GM21723 (cell line): ENCODE measurements around the gene ZNF512B.

Source experiments
- ATAC-seq: cut with Tn5 transposase; IDR thresholded peaks from one replicate; pipeline ENCODE4 v1.9.1; 2021; ENCODE audit warnings: mild to moderate bottlenecking, moderate library complexity; ENCODE audit not compliant: unreplicated experiment

ZNF512B gene

DNA sequence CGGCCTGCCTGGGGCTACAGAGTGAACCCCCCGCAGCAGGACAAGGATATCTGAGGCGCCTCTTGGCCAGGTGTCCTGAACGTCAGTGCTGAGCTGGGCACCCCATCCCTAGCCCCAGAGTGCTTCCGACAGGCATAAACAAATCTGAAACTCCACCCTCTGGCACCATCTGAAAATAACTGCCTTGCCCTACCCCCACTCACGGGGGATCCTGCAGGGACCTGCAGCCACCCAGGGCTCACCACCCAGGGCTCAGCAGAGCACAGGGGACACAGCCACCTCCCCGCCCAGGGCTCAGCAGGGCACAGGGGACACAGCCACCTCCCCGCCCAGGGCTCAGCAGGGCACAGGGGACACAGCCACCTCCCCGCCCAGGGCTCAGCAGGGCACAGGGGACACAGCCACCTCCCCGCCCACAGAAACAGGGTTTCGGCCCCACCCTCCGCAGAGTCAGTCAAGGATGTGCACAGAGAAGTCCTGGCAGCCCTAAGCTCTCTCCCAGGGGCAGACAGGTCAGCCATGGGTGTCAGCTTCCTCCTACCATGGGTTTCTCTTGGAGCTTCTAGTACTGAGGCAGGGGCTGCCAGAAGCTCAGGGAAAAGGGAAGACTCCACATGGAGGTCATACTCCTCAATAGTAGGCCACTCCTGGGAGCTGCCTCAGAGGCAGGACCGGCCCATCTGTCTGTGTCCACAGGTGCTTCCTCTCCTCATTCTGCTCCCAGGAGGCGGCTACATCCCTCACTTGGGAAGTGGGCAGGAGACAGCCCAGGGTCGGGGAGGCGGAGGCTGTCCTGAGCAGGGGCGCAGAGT lies 18.1 kb downstream of the ZNF512B start:
- no peak for ATAC-seq

DNA sequence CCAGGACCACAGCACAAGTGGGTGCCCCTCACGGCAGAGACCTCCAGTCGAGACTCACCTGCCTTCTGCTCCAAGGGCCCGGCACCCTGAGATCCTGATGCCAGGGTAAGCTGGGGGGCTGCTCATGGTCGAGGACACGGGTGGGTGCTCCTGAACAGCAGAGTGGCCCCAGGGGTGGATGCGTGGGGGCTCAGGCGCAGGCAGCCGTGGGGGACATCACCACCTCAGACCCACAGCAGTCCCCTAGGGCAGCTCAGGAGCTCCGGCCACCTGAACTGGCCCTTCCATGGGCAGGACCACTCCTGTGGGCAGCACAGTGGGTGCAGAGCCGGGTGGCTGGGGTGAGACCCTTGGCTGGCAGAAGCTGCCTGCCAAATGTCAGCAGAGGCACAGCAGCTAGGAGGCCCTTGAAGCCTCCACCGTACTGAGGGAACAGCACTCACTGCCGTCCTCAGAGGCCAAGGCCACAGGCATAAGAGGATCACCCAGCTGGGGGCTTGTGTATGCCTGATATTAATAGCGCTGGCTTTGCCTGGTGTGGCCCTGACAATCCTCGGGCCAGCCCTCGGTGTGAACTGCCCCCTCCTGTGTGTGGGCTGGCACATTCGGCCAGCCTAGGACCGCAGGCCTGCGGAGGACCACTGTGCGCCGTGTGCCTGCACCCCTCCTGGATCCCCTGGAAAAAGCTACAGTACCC lies 18.9 kb downstream of the ZNF512B start:
- ATAC-seq, result no peak

DNA sequence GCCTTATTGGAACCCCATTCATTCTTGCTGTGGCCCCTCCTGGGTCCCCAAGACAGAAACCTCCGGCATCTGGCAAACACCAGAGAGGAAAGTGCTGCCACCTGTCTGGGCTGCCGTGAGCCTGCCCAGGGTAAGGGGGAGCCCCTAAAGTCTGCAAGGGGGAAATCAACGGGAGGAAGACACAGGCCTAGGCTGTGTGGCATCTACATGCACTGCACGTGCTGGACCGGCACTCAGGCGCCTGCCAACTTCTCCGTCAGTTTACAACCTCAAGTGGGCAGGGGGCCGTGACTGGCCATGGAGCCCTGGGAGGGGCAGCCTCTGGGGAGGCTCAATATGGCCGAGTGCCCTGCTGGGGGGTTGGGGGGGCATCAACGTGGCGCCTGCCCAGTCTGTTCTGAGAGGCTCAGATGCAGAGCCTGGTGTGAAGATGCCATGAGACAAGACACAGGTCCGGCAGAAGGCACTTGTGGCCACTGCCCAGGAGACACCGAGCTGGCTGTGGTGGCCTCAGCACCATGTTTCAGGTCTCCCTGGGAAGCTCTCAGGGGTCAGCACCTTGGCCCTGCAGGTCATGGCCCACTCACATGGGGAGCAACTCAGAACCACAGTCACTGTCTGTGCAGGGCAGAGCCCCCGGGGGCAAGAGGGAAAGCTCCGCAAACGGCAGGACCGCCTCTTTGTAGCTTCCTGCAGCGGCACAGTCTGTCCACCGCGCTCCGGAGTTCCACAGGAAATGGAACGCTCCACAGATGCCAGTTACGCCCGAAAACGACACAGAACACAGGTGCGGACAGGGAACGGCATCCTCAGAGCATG lies 21.9 kb downstream of the ZNF512B start:
- no peak for ATAC-seq

DNA sequence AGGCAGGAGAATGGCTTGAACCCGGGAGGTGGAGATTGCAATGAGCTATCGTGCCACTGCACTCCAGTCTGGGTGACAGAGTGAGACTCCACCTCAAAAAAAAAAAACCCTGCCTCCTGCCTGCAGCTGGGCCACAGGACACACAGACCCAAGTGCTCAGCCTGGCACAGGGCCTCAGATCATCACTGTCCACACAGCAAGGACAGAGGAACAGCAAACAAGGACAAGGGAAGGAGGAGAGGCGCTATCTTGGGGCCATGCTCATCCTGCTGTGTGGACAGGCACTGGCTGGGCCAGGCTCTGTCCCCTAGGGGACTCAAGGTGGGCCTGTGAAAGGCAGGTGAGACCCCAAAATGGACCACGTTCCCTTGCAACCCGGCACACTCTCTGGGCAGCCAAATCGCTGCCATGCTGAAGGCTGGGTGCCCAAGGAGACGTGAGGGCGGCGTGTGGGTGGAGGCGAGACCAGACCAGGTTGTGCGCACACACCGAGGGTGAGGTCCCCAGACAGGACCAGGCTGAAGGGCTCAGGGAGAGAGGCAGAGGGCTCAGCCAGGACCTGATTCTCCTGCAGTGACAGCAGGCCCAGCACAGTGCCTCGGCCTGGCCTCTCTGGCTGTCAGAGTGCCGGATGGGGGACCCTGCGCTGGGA lies 22.6 kb downstream of the ZNF512B start:
- no peak for ATAC-seq

DNA sequence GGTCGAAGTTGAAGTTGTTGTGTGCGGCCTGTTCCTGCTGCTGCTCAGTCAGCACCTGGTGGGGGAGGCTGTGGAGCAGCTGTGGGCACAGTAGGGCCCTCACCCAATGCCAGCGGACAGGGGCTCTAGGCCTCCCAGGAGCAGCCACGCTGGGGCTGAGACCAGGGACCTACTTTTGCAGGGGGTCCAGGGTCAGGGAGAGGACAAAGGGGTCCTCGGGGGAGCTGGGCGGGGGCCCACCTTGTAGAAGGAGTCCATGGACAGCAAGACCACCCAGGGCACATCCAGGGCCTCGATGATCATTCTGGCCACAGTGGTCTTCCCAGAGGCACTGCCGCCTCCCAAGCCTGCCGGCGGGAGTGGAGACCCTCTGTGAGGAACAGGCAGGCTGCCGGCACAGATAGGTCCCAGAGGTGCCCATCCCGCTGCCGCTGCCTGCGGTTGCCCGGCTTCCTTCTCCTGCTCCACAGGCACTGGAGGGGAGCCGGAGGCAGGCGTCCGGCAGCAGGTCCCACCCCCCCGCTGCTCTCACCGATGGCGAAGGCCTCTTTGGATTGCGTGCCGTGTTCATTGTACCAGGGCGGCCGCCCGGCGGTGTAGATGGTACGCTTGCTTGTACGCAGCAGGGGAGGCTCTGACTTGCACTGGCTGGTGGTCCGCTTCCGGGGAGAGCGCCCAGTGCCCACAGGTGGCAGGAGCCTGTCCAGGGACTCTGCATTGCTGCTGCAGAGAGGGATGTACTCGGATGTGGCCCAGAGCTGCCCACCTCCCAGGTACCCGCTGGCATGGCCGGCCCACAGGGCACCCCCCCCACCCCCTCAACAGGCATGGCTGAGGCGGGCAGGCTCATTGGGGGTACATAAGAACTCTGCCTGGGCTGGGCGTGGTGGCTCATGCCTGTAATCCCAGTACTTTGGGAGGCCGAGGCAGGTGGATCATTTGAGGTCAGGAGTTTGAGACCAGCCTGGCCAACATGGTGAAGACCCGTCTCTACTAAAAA lies 23.5 kb downstream of the ZNF512B start:
- no peak for ATAC-seq

DNA sequence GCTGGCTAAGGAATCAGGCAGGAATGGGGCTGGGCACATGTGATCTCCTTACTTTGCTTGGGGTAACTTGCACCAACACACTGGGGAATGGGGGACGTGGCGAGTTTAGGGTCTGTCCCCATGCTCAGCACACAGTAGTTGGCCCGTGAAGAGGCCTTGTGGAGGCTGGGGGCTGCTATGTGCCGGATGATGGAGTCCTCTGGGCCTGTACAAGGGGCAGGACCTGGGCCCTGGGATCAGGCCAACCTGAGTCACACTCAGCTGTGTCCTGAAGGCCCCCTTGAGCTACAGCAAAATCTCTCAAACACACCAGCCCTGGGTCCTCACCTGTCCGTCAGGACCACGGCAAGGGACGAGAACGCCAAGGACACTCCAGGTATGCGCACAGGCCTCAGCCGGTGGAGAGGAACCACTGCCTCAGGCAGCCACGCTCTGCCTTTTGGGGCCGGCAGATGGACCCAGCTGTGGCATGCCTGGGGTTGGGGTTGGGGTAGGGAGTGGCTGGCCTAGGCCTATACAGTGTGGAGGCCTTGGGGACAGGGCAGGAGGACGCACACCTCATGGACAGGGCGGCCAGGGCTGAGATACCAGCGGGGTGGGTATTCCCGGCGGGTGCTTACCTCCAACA lies 24.6 kb downstream of the ZNF512B start:
- no peak for ATAC-seq

DNA sequence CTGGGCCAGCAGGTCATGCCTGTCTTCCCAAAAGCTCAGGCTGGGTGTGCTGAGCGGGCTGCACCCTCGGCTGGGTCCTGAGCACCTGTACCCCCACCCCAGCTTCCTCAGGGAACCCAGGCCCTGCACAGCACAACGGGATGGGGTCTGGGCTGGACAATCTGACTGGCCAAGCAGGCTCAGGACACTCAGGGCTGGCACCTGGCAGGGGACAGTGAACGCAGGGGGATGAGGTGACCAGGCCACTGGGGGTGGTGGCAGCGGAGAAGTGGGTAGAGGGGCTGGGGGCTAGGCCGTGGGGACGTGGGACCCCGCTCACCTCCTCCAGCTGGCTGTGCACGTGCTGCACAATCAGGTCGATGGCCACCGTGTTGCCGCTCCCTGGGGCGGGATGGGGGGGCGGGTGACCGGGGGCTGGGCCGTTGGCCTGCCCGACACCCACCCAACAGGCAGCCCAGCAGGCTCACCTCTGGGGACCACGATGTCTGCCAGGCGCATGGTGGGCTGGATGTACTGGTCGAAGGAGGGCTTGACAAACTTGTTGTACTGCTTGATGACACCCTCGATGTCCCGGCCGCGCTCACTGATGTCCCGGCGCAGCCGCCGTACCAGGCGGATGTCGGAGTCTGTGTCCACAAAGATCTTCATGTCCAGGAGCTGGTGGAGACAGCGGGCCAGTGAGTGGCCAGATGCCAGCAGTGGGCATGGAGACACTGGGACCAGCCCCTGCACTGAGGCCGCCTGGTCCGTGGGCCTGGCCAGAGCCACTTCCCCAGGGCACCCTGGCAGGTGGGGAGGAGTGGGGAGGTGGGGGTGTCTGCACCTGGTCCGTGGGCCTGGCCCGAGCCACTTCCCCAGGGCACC lies 25.4 kb downstream of the ZNF512B start:
- no peak for ATAC-seq

DNA sequence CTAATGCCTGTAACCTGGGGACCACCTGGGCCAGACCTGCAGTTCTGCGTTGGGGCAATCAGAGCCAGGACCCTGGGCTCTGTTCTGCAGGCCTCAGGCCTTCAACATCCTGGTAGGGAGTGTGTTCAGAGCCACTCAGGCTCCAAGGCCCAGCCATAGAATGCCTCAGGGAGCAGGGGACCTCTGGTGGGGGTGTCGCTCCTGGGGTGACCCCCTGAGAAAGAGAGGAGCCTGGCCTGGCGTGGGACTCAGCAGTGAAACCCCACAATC lies 26.0 kb downstream of the ZNF512B start:
- ATAC-seq, result no peak

DNA sequence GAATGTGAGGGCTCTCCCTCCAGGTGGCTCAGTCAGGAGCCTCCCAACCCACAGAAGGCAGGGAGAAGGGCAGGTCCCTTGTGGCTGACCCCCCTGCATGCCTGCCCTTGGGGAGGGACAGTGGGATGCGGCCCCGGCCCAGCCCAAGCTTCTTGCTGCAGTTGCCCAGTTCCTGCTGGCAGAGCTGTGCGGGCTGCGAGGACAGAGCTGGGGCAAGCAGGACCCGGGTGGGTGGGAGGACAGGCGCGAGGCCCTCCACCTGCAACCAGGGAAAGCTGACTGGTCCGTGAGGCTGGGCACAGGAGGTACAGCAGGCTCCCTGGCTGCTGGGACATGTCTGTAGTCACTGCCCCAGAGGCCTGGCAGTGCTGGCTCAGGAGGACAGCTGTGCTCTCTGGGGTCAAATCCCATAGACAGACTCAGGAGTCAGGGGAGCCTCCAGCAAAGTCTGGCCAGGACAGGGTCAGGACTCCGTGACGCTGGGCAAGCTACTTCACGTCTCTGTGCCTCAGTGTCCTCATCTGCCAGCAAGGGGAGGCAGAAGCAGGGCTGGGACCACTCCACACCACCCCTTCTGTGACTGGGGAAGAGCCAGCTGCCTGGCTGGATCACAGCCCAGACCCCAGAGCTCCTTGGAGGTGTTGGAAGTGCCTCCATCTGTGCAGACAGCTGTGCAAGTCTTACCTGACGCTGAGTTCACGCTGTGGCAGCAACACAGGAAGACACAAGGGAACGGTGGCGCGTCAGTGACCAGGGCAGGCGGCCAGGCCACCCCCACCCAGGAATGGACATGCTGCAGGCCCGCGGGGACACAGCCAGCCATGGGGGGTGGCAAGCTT lies 26.5 kb downstream of the ZNF512B start:
- no peak for ATAC-seq

DNA sequence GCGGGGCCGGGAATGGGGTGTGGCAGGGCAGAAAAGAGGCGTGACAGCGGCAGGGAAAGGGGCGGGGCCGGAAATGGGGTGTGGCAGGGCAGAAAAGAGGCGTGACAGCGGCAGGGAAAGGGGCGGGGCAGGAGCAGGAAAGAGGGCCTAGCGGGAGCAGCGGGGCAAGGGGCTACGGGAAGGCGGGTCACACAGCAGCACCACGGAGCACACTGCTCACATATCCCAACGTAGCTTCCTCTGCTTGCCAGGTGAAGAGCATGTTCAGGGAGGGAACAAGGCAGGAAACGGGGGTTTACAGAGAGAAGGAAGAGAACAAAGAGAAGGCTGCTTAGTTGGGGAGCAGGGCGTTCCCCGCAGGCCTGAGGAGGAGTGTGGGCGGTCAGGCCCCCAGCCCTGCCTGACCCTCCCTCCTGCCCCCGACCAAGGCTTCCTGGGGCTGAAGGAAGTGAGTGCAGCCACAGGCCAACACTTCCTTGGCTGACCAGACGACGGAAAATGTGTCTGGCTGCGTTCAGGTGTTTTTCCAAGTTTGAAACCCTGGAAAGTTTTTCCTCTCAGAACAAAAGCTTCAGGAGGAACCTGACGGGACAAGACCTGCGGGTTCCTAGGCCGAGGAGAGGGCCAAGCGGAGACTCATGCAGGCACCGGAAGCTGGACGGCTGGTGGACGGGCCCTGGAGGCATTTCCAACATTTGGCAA lies 27.3 kb downstream of the ZNF512B start:
- ATAC-seq, result no peak

DNA sequence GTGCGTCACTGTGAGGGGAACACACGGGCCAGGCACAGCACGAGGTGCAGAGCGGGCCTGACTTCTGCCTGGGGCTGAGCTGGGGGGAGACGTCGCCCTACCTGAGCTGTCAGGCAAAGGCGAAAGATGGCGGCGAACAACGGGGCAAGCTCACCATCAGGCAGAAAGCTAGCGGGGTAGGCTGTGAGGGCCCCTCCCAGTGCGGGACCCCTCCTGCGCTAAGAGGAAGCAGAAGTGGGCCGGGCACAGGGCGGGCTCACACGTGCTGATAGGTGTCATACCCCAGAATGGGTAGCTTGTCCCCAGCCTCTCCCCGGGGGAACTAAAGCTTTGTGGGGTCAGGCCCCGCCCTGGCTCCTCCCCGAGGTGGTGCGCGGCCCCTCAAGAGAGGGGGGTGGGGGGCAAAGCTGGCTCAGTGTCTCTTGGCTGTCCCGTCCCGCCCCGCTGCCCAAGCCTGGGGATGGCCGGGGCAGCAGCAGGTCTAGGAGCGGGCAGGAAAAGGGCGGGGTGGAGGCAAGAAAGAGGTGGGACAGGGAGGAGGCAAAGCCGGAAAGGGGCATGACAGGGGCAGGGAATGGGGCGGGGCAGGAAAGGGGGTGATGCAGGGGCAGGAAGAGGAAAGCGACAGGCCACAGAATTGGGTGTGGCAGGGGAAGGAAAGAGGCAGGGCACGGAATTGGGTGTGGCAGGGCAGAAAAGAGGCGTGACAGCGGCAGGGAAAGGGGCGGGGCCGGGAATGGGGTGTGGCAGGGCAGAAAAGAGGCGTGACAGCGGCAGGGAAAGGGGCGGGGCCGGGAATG lies 28.2 kb downstream of the ZNF512B start:
- no peak for ATAC-seq

DNA sequence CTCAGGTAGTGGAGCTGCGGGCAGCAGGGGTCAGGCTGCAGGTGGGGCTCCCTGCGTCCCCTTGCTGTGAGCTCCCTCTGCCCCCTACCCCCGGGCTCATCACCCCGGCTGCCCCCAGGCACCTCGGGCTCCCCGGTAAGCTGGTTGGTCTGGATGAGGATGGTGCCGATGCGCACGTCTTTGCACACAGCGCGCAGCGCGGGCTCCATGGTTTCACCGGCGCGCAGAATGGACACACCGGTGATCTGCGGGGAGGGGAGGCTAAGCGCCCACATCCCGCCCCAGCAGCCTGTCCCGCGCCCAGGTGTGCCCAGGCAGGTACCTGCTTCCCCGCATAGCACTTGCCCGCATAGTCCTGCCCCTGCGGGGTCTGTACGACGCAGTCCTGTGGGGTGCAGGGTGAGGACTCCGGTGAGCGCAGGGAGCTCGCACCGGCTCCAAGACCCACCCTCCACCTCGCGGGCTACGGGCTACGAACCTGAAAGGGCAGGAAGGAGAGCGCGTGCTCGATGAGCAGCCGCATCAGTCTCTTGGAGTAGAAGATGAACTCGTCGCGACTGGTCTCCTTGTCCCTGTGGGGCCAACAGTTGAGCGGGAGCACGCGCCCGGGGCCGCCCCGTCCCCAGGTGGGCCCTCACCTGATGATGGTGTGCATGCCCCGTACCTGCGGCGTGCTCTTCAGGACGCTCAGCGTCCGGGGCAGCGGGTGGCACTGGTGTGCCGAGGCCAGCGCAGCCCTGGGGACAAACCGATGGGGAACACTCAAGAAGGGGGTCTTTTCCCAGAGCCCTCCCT lies 29.1 kb downstream of the ZNF512B start:
- no peak for ATAC-seq

DNA sequence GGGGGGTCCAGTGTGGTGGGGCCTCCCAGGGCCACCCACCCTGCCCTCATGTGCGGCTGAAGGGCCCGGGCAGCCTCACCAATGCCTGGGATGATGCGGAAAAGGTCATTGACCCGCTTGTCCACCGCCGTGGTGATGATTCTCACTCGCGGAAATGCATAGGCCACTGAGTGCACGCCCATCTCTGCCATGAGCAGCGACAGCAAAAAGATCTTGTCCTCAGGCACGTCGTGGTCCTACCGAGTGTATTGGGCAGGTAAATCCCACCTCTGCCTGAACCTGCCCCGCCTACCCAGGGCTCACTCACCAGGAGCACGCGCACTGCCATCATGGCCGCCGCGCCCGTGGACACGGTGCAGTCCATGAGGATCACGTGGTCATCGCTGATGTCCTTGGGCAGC lies 29.7 kb downstream of the ZNF512B start:
- ATAC-seq, result no peak

DNA sequence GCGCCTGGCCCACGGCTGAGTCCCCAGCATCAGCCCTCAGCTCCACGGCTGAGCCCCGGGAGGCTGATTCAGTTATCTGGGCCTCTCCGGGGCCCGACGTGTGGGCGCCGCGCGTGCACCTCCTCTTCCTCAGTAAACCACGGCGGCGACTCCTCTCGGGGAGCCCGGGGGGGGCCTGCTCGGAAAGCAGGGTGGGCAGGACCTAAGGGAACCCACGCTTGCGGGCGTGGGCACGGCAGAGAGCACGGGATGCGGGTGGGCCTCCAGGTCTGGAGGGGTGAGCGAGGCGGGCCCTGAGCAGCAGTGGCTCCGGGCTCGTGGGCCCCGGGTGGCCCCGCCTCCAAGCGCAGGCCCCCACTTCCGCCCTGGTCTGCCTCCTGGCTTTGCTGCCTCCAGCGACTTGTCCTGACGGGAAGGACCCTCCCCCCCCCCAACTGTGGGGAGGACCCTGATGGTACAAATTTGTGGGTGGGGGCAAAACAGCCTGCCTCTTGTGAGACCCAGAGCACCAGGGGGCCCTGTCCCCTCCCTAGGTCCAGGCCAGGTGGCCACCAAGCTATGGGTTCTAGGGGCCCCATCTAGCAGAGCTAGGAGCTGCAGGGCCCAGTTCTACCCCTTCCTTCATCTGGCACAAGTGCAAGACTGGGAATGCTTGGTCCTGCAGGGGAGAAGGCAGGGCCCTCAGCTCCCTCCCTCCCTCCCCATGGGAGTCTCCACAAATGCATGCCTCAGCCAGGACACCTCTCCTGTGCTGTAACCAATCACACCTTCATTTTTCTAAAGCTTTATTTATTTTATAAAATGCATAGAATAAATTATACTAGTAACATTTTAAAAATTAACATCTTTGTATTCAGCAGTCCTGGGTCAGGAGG lies 30.4 kb downstream of the ZNF512B start:
- ATAC-seq, result no peak

DNA sequence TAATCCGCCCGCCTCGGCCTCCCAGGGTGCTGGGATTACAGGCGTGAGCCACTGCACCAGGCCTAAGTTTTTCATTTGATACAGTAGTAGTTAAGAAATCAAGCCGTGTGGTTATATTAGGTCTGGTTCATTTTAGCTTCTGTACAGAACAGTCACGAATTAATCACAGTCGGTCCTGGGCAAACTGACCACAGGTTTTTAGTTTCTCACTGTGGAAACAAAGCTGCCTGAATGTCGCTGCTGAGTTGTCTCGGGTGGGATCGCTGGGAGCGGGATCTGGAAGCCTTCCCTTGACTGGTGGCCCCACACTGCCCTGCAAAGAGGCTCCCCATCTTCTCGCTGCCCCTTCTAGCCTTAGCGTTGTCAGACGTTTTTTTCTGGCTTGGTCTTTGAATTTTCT lies 32.1 kb downstream of the ZNF512B start:
- no peak for ATAC-seq
